Heart left ventricle (tissue), 13 donors: ENCODE data around the gene DHCR24.

Source experiments
- CTCF ChIP-seq, 12 donors: fragments of 200-600 bp; sonication (generic) in 4 of 12; IDR thresholded peaks; one replicate each; pipeline versions ENCODE4 v1.5.0 to v1.8.0; 2018 to 2022; ENCODE audit warnings: antibody characterized with exemption in 12 of 12, mild to moderate bottlenecking in 5 of 12
- POLR2A ChIP-seq, 2 donors: fragments of 450-650 bp; IDR thresholded peaks; one replicate each; pipeline ENCODE4 v1.6.1; 2017; ENCODE audit warnings: antibody characterized with exemption in 2 of 2, mild to moderate bottlenecking in 2 of 2, moderate library complexity in 2 of 2
- donor health status: ischemic (EF 13 %, LVEDD 7.1; RV severe dilation, severe dysfunction).
- donor health status: DM: no; HTN: yes; CAD: no.
- donor health status: DM: no; HTN: no; CAD: no.
- donor health status: ischemic (EF 25% LVEDD 6.9; RV normal size, moderate dysfunction).
- donor health status: ischemic (EF 25% LVEDD 5.7; RV mildly dilated, moderate dysfunction).
- donor health status: ischemic (EF 35%, LVEDD 5.7; RV mildly dilated, moderate dysfunction).
- donor health status: nonischemic (EF 11% LVEDD 7.7; RV severe dilation, severe dysfunction).
- donor health status: DM: yes; HTN: yes; CAD: no.
- donor health status: PGD.
- donor health status: ischemic (EF 29% LVEDD 5.4; RV normal size, mild dysfunction).
- donor health status: nonischemic (EF 23%, LVEDD 6.1; RV moderate dilation, normal function).

- no peak for TF ChIP-seq CTCF (IDR thresholded peaks at IDR 0.05)
- TF ChIP-seq POLR2A (IDR thresholded peaks at IDR 0.05) = no peak
These were observed 42.4 kb downstream of the DHCR24 start for GRCh38 chr1:54844564-54844963.
